Kidney epithelial cell (primary cell): ENCODE results near the gene TPSAB1. TPM values are rescaled to one million over a fixed set of nuclear protein-coding genes. Genes with fewer than 3 reads are reported as not detected.
"Not testable (repeated sequence)": the region's sequence is repeated elsewhere in the genome, so short reads cannot be mapped to it uniquely, and the experiment has no call there.

Experiments used
- DNase-seq: peaks from one replicate; pipeline ENCODE4 v3.0.0-alpha.2; 2010; ENCODE audit warnings: low read depth
- H3K27me3 ChIP-seq: 2 replicates; pipeline ENCODE4 v1.6.0; 2011; ENCODE audit warnings: low read length; ENCODE audit not compliant: control insufficient read depth, insufficient read depth
- H3K36me3 ChIP-seq: 2 replicates; pipeline ENCODE4 v1.5.1; 2011; ENCODE audit warnings: low read length; ENCODE audit not compliant: control insufficient read depth, insufficient read depth
- H3K4me3 ChIP-seq: 2 replicates; pipeline ENCODE4 v1.5.1; 2011; ENCODE audit warnings: low read depth, mild to moderate bottlenecking, control low read depth, low read length
- total RNA-seq: library from RNA; depleted of rRNA; stranded (reverse); fragments of >200 nt; gene quantifications from 2 replicates; pipeline ENCODE4 v1.2.3, GENCODE V29; 2015
- TF ChIP-seq, protein P1 (sequence below): IDR thresholded peaks from 2 replicates; pipeline ENCODE4 v1.5.1; 2011; ENCODE audit warnings: mild to moderate bottlenecking, moderate library complexity, low read length, control low read depth, inconsistent platforms; ENCODE audit not compliant: insufficient read depth, poor library complexity, severe bottlenecking

Gene TPSAB1
- total RNA-seq, 1 donor from 2014 or later: not detected

DNA sequence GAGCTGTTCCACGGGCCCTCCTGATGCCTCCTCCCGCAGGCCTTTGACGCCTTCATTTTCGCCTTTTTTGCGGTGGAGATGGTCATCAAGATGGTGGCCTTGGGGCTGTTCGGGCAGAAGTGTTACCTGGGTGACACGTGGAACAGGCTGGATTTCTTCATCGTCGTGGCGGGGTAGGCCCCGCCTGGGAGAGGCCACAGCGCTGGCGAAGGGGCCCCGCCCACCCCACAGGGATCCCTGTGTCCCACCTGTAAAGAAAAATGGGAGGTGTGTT, 45.2 kb upstream of the TPSAB1 start:
- H3K4me3 ChIP-seq: no peak overlapping the region
- H3K36me3 ChIP-seq: no peaks in the 10 kb centered on the region
- TF ChIP-seq, protein P1, sequence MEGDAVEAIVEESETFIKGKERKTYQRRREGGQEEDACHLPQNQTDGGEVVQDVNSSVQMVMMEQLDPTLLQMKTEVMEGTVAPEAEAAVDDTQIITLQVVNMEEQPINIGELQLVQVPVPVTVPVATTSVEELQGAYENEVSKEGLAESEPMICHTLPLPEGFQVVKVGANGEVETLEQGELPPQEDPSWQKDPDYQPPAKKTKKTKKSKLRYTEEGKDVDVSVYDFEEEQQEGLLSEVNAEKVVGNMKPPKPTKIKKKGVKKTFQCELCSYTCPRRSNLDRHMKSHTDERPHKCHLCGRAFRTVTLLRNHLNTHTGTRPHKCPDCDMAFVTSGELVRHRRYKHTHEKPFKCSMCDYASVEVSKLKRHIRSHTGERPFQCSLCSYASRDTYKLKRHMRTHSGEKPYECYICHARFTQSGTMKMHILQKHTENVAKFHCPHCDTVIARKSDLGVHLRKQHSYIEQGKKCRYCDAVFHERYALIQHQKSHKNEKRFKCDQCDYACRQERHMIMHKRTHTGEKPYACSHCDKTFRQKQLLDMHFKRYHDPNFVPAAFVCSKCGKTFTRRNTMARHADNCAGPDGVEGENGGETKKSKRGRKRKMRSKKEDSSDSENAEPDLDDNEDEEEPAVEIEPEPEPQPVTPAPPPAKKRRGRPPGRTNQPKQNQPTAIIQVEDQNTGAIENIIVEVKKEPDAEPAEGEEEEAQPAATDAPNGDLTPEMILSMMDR: no peak
- DNase-seq: no peak
- peaks cover 14% of the 10 kb centered on the region for H3K27me3 ChIP-seq

DNA sequence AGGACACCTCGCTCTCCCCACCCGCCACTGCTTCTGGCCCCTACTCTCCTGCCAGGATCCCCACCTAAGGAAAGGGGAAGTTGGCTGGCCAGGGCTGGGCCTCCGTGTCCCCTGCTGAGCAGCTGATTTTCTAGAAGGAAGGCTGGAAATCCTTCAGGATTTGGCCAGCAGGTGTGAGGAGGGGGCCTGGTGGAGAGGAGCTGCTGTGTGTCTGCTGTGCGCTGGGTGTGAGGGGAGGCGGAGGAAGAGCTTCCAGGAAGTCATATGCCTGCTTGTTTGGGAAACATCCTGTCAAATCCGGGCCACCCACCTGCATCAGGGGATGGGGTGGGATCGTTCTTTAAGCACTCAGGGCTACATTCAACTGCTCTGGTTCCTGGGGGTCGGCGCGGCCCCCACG, 44.0 kb upstream of the TPSAB1 start:
- H3K27me3 ChIP-seq: peaks cover 14% of the 10 kb centered on the region
- H3K4me3 ChIP-seq: no peak overlapping the region
- TF ChIP-seq, protein P1: no peak
- no peaks in the 10 kb centered on the region for H3K36me3 ChIP-seq
- DNase-seq: no peak

DNA sequence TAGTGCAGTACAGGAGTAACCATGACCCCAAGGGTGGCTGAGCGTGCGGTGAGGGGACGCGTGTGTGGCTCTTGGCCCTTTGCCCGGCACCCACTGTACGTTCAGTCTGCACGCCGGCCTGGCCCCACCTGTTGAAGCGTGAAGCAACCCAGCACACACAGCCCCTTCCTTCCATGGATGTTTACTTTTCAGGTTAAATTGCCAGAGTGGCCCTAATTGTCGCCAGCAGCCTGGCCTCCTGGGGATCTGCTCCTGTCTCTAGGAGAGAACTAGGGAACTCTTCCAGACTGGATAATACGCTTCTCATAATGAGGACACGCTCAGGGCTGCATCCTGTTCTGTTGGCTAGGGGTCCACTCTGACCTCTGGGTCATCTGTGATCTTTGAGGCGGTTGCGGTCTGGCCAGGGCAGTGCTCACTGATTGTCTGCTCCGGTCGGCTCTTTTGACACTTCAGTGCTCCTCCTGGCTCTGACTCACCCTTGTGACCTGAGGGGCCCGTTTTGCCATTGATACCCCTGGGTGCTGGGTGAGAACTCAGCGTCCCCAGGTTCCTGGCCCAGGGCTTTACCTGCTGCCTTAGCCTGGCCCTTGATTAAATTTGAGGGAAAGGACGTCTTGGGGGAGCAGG, 43.2 kb upstream of the TPSAB1 start:
- H3K27me3 ChIP-seq: peaks cover 14% of the 10 kb centered on the region

DNA sequence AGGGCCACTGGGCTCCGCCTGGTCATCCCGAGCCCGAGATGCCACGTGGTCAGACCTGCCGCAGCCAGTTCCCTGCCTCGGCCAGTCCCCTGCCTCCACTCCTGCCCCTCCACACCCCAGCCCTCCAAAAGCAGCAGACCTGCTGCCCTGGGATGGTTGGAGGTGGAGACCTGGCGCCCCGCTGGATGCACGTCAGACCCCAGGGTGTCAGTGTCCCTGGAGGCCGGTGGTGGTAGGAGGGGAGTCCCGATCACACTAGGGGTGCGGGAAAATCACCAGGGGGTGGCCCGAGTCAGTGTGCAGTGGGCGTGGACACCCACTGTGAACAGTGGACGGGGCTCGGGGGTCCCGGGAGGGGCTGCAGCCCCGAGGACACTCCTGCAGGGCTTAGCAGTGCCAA, 42.3 kb upstream of the TPSAB1 start:
- no peak for DNase-seq
- TF ChIP-seq, protein P1: no peak
- Histone ChIP-seq H3K36me3 (no peaks in the 10 kb centered on the region), H3K4me3 (no peak overlapping the region), H3K27me3 (peaks cover 11% of the 10 kb centered on the region)

More for the DNA sequence above, 43.2 kb upstream of the TPSAB1 start:
- H3K4me3 ChIP-seq: no peak overlapping the region
- TF ChIP-seq, protein P1: no peak
- no peak for DNase-seq
- H3K36me3 ChIP-seq: no peaks in the 10 kb centered on the region

DNA sequence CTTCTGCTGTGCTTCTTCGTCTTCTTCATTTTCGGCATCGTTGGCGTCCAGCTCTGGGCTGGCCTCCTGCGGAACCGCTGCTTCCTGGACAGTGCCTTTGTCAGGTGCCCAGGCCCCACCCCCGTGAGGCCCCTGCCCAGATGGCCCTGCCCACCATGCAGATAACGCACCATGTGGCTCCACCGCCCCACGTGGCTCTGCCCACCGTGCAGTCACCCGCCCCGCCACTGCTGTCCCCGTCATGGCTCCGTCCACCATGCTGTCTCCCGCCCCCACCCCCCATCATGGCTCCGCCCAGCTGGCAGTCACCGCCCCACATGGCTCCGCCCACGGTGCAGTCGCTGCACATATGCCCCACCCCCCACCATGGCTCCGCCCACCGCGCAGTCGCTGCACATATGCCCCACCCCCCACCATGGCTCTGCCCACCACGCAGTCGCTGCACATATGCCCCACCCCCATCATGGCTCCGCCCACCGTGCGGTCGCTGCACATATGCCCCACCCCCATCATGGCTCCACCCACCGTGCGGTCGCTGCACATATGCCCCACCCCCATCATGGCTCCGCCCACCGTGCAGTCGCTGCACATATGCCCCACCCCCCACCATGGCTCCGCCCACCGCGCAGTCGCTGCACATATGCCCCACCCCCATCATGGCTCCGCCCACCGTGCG, 41.7 kb upstream of the TPSAB1 start:
- not testable (repeated sequence) for H3K36me3 ChIP-seq, H3K27me3 ChIP-seq, H3K4me3 ChIP-seq, DNase-seq

DNA sequence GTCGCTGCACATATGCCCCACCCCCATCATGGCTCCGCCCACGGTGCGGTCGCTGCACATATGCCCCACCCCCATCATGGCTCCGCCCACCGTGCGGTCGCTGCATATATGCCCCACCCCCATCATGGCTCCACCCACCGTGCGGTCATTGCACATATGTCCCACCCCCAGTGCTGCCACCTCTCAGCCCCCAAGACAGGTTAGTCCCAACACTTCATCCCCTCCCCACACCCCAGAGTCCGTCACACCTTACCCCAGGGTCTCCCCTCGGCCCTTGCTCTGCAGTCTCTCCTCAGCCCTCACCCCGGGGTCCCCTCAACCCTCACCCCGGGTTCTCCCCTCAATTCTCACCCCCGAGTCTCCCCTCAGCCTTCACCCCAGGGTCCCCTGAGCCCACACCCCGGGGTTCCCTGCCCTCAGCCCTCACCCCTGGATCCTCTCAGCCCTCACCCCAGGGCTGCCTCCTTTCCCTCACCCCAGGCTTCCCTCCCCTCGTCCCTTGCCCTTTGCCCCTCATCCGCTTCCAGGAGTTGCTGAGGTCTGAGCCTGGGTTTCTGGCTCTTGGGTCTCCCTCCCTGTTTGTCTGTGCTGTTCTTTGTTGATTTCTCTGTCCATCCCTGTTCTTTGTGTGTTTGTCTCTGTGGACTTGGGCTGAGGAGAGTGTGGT, 41.0 kb upstream of the TPSAB1 start:
- H3K36me3 ChIP-seq: no peaks in the 10 kb centered on the region
- DNase-seq: no peak
- TF ChIP-seq, protein P1: no peak

More for the DNA sequence above, 41.0 kb upstream of the TPSAB1 start:
- H3K4me3 ChIP-seq: no peak overlapping the region
- no peaks in the 10 kb centered on the region for H3K27me3 ChIP-seq
